OCI-LY7 (cell line): ENCODE data around the gene MARCO. TPM values are rescaled to one million over a fixed set of nuclear protein-coding genes. Genes with fewer than 3 reads are reported as not detected.

Experiments used
- BruUV-seq: library from RNA; stranded (reverse); fragments of 400-500 nt; replicated peaks from 2 replicates; lab custom pipeline; 2021; lab: Mats Ljungman, UMichigan
- CTCF ChIA-PET: fragments of 300-600 bp; sonication (Branson Sonifier 250); formaldehyde crosslinking; loops from one replicate; lab custom pipeline; 2022; ENCODE audit warnings: antibody characterized with exemption; ENCODE audit not compliant: unreplicated experiment; lab: Charles Lee
- POLR2A ChIA-PET: fragments of 300-600 bp; sonication (Branson Sonifier 250); formaldehyde crosslinking; loops from one replicate; lab custom pipeline; 2022; ENCODE audit warnings: antibody characterized with exemption; lab: Charles Lee
- DNase-seq: peaks from one replicate; pipeline ENCODE4 v3.0.0-alpha.2; 2015; ENCODE audit warnings: low spot score
- H2AFZ ChIP-seq: fragments of 200-600 bp; sonication (generic), shearing (Covaris generic); 2 replicates; pipeline ENCODE4 v1.6.1; 2014; ENCODE audit warnings: mild to moderate bottlenecking, antibody characterized with exemption, low read length, moderate library complexity
- H3K27ac ChIP-seq: fragments of 200-600 bp; sonication (generic); 2 replicates; pipeline ENCODE4 v1.5.1; 2014; ENCODE audit warnings: mixed run types, low read depth, mild to moderate bottlenecking, moderate library complexity, low read length, inconsistent platforms; ENCODE audit not compliant: poor library complexity, severe bottlenecking
- H3K36me3 ChIP-seq: fragments of 200-600 bp; sonication (generic); 2 replicates; pipeline ENCODE4 v1.6.1; 2014; ENCODE audit warnings: mild to moderate bottlenecking, antibody characterized with exemption, low read length, moderate library complexity, mixed read lengths; ENCODE audit not compliant: insufficient read depth
- H3K4me1 ChIP-seq: fragments of 200-600 bp; sonication (generic); 2 replicates; pipeline ENCODE4 v1.5.1; 2014; ENCODE audit warnings: mild to moderate bottlenecking, low read length; ENCODE audit not compliant: insufficient read depth, poor library complexity, severe bottlenecking
- H3K4me2 ChIP-seq: fragments of 200-600 bp; sonication (generic); 2 replicates; pipeline ENCODE4 v1.6.1; 2014; ENCODE audit warnings: mild to moderate bottlenecking, low read length
- H3K4me3 ChIP-seq: fragments of 200-600 bp; sonication (generic); 2 replicates; pipeline ENCODE4 v1.5.1; 2014; ENCODE audit warnings: mild to moderate bottlenecking, low read depth, low read length; ENCODE audit not compliant: poor library complexity, severe bottlenecking
- H3K79me2 ChIP-seq: fragments of 200-600 bp; sonication (generic); 2 replicates; pipeline ENCODE4 v1.6.1; 2016; ENCODE audit warnings: low read depth, mild to moderate bottlenecking, low read length, moderate library complexity, mixed read lengths; ENCODE audit not compliant: insufficient read depth
- H3K9me2 ChIP-seq: fragments of 200-600 bp; sonication (generic); 2 replicates; pipeline ENCODE4 v1.6.1; 2016; ENCODE audit warnings: mild to moderate bottlenecking, low read length, mixed read lengths; ENCODE audit not compliant: insufficient read depth
- H3K9me3 ChIP-seq: fragments of 200-600 bp; sonication (generic); 2 replicates; pipeline ENCODE4 v1.6.1; 2014; ENCODE audit warnings: mild to moderate bottlenecking, mixed run types, low read length, mixed read lengths
- H4K20me1 ChIP-seq: fragments of 200-600 bp; sonication (generic); 2 replicates; pipeline ENCODE4 v1.6.1; 2014; ENCODE audit warnings: mild to moderate bottlenecking, antibody characterized with exemption, low read length, moderate library complexity, mixed read lengths; ENCODE audit not compliant: insufficient read depth
- CTCF ChIP-seq: fragments of 200-600 bp; sonication (generic); conservative IDR thresholded peaks from 2 replicates; pipeline ENCODE4 v1.5.1; 2014; ENCODE audit warnings: mild to moderate bottlenecking, antibody characterized with exemption, low read length, moderate library complexity, mixed read lengths
- EZH2phosphoT487 ChIP-seq: fragments of 200-600 bp; sonication (generic); IDR thresholded peaks from 2 replicates; pipeline ENCODE4 v1.6.1; 2018; ENCODE audit warnings: low read depth, borderline replicate concordance, mild to moderate bottlenecking, mixed run types, antibody characterized with exemption, low read length, moderate library complexity, mixed read lengths
- intact Hi-C: fragments of 100-400 bp; cut with micrococcal nuclease; formaldehyde crosslinking; loops from one replicate; pipeline ENCODE4 v1.10.0; 2022; ENCODE audit not compliant: unreplicated experiment
- total RNA-seq, 2 experiments: library from RNA; depleted of rRNA in 1 of 2; stranded (reverse); fragments of >200 nt in 1 of 2; shearing (Covaris generic) in 1 of 2; gene quantifications; 2 replicates each; pipeline ENCODE4 v1.2.3, GENCODE V29; 2014 to 2022

The MARCO gene
- total RNA-seq, 2 experiments from 2014 or later, result not detected

GRCh38 chr2:118929059-118929458, 12.9 kb upstream of the MARCO start:
- POLR2A ChIA-PET, result no interaction called here
- Histone ChIP-seq H3K4me3 (no peak overlapping the region), H3K9me3 (peaks cover 15% of the 10 kb centered on the region; the same call in 1 of the 2 replicates), H4K20me1 (no peaks in the 10 kb centered on the region), H3K27ac (no peak overlapping the region), H3K4me2 (no peak overlapping the region), H3K79me2 (no peaks in the 10 kb centered on the region), H3K9me2 (no peaks in the 10 kb centered on the region), H2AFZ (no peak overlapping the region), H3K36me3 (no peaks in the 10 kb centered on the region), H3K4me1 (no peaks in the 10 kb centered on the region)
- no peak for TF ChIP-seq EZH2phosphoT487
- TF ChIP-seq CTCF, result no peak
- intact Hi-C loops, result no loop called here
- no TSS peak for BruUV-seq
- CTCF ChIA-PET, result no interaction called here
- no peak for DNase-seq

- Histone ChIP-seq H3K4me3 (no peak overlapping the region), H3K79me2 (no peaks in the 10 kb centered on the region), H3K36me3 (no peaks in the 10 kb centered on the region), H3K9me3 (peaks cover 15% of the 10 kb centered on the region; the same call in 1 of the 2 replicates), H3K27ac (no peak overlapping the region), H2AFZ (no peak overlapping the region), H3K4me2 (no peak overlapping the region), H3K4me1 (no peaks in the 10 kb centered on the region), H3K9me2 (no peaks in the 10 kb centered on the region), H4K20me1 (no peaks in the 10 kb centered on the region)
- CTCF ChIA-PET, result no interaction called here
- TF ChIP-seq EZH2phosphoT487, result no peak
- TF ChIP-seq CTCF, result no peak
- intact Hi-C loops, result no loop called here
- no TSS peak for BruUV-seq
- no peak for DNase-seq
- POLR2A ChIA-PET, result no interaction called here
These were observed 9.0 kb upstream of the MARCO start for GRCh38 chr2:118932949-118933348.

- Histone ChIP-seq H3K9me2 (no peaks in the 10 kb centered on the region), H3K27ac (no peak overlapping the region), H3K4me2 (no peak overlapping the region), H3K4me3 (no peak overlapping the region), H3K79me2 (no peaks in the 10 kb centered on the region), H3K36me3 (no peaks in the 10 kb centered on the region), H4K20me1 (no peaks in the 10 kb centered on the region), H3K9me3 (peaks cover 15% of the 10 kb centered on the region; the same call in 1 of the 2 replicates), H2AFZ (no peak overlapping the region), H3K4me1 (no peaks in the 10 kb centered on the region)
- POLR2A ChIA-PET, result interaction anchor here (0.6 kb wide), 1 partner anchor 921 kb away, joined by 4 read pairs; no protein-coding TSS in a partner anchor
- intact Hi-C loops, result no loop called here
- no peak for DNase-seq
- TF ChIP-seq CTCF, result no peak
- TF ChIP-seq EZH2phosphoT487, result no peak
- no TSS peak for BruUV-seq
- CTCF ChIA-PET, result interaction anchor here (0.6 kb wide), 1 partner anchor 68 kb away, joined by 3 read pairs; no protein-coding TSS in a partner anchor
These were observed 5.7 kb upstream of the MARCO start for GRCh38 chr2:118936306-118936705.
